Measurements from ENCODE around the gene WNT5A. TPM values are rescaled to one million over a fixed set of nuclear protein-coding genes. Genes with fewer than 3 reads are reported as not detected.

The WNT5A gene
- total and polyA plus RNA-seq, 2 donors (not counting 3 experiments of a cell fraction or from before 2014, with no cell fraction given): 0.08 to 0.33 TPM

DNA sequence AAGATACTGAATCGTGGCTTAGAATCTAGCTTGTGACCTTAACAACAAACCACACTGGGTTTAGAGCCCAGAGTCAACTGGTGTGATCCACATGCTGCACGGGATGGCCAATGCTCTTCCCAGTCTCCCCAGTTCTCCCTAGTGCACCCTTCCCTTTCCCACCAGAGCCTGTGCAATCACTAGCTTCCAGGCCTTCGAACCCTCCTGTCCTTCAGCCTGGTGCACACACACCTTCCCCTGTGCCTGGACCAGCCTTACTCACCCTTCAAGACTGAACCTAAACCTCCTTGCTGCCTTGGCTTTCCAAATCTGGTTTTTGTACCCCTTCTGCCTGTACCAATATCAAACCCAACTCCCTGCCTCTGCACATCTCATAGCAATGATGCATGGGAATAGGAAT, 43.8 kb downstream of the WNT5A start:
- DNase-seq (ENCODE audit: low read depth, low spot score): no peak

More for the DNA sequence above, 43.8 kb downstream of the WNT5A start:
- intact Hi-C loops (cut with micrococcal nuclease): no loop called here
- Histone ChIP-seq H3K27me3 (ENCODE audit: control insufficient read depth in 2 of 2, insufficient read depth in 2 of 2, low read length in 2 of 2) (no peaks in the 10 kb centered on the region), H3K27ac (ENCODE audit: insufficient read depth, low read depth, low read length) (no peak overlapping the region), H3K36me3 (ENCODE audit: control insufficient read depth in 2 of 2, extremely low read depth in 1 of 2, insufficient read depth in 2 of 2, low read length in 2 of 2) (no peaks in the 10 kb centered on the region), H3K9me1 (replicated peaks; ENCODE audit: control insufficient read depth, extremely low read depth, insufficient read depth, low read length) (no peaks in the 10 kb centered on the region), H2AFZ (ENCODE audit: low read depth, low read length) (no peak overlapping the region), H3K4me1 (ENCODE audit: control insufficient read depth, extremely low read depth, insufficient read depth, low read length) (no peaks in the 10 kb centered on the region), H4K20me1 (replicated peaks; ENCODE audit: control insufficient read depth, extremely low read depth, insufficient read depth, low read length) (no peaks in the 10 kb centered on the region), H3K4me2 (ENCODE audit: insufficient read depth, low read length) (no peak overlapping the region), H3K79me2 (ENCODE audit: control insufficient read depth, insufficient read depth, low read length) (no peaks in the 10 kb centered on the region), H3K9me3 (replicated peaks; ENCODE audit: control insufficient read depth, insufficient read depth, low read length) (no peaks in the 10 kb centered on the region), H3K9ac (replicated peaks; ENCODE audit: extremely low read depth, insufficient read depth, low read length) (no peak overlapping the region), H3K4me3 (replicated peaks in 1 of 3; ENCODE audit: insufficient read depth in 1 of 3, low read depth in 1 of 3, low read length in 3 of 3) (no peak overlapping the region)
- CTCF ChIA-PET: no interaction called here
- TF ChIP-seq POLR2A (IDR thresholded peaks at IDR 0.05; ENCODE audit: low read depth, low read length) (no peak), GATA2 (IDR thresholded peaks at IDR 0.05; ENCODE audit: insufficient read depth, insufficient read length, low read depth, low read length) (no peak), MYC (IDR thresholded peaks at IDR 0.05; ENCODE audit: low read depth, low read length) (no peak), JUN (IDR thresholded peaks at IDR 0.05; ENCODE audit: borderline replicate concordance, insufficient read depth, insufficient read length, low read depth) (no peak), FOS (IDR thresholded peaks at IDR 0.05; ENCODE audit: borderline replicate concordance, insufficient read depth, low read length) (no peak), EZH2 (IDR thresholded peaks at IDR 0.05; ENCODE audit: borderline replicate concordance, low read depth, low read length, severe bottlenecking) (no peak), POLR2AphosphoS5 (IDR thresholded peaks at IDR 0.05; ENCODE audit: insufficient read depth, low read depth, low read length) (no peak)
- TF ChIP-seq, protein P1, sequence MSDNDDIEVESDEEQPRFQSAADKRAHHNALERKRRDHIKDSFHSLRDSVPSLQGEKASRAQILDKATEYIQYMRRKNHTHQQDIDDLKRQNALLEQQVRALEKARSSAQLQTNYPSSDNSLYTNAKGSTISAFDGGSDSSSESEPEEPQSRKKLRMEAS (IDR thresholded peaks at IDR 0.05; ENCODE audit: insufficient read depth, insufficient read length): no peak
- TF ChIP-seq, protein P2, sequence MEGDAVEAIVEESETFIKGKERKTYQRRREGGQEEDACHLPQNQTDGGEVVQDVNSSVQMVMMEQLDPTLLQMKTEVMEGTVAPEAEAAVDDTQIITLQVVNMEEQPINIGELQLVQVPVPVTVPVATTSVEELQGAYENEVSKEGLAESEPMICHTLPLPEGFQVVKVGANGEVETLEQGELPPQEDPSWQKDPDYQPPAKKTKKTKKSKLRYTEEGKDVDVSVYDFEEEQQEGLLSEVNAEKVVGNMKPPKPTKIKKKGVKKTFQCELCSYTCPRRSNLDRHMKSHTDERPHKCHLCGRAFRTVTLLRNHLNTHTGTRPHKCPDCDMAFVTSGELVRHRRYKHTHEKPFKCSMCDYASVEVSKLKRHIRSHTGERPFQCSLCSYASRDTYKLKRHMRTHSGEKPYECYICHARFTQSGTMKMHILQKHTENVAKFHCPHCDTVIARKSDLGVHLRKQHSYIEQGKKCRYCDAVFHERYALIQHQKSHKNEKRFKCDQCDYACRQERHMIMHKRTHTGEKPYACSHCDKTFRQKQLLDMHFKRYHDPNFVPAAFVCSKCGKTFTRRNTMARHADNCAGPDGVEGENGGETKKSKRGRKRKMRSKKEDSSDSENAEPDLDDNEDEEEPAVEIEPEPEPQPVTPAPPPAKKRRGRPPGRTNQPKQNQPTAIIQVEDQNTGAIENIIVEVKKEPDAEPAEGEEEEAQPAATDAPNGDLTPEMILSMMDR (IDR thresholded peaks at IDR 0.05; ENCODE audit: extremely low read depth in 1 of 2, insufficient read depth in 1 of 2, low read depth in 1 of 2, low read length in 2 of 2): no peak
- POLR2A ChIA-PET: no interaction called here
- no TSS peak for BruUV-seq (replicated peaks)
- no peak for FAIRE-seq
- dilution Hi-C loops (cut with MboI; ENCODE audit: extremely low pct_ligation_motif_present, low sequenced_read_pairs): no loop called here

Data from endothelial cell of umbilical vein (primary cell).